H1 (cell line): Measurements from ENCODE around the gene IDI1. TPM values are rescaled to one million over a fixed set of nuclear protein-coding genes. Genes with fewer than 3 reads are reported as not detected.

Experiments used
- CTCF ChIA-PET: fragments of 300-600 bp; sonication (Branson Sonifier 250); formaldehyde crosslinking; loops from one replicate; lab custom pipeline; 2021; ENCODE audit not compliant: partially characterized antibody; lab: Charles Lee
- POLR2A ChIA-PET: fragments of 300-600 bp; sonication (Branson Sonifier 250); formaldehyde crosslinking; loops from one replicate; lab custom pipeline; 2021; ENCODE audit warnings: inconsistent platforms; ENCODE audit not compliant: partially characterized antibody; lab: Charles Lee
- DNase-seq, 2 experiments: peaks; one replicate each; pipeline versions ENCODE4 v3.0.0 to v3.0.0-alpha.2; 2010 to 2022; ENCODE audit warnings: low spot score in 2 of 2, low read depth in 1 of 2, mixed read lengths in 1 of 2
- FAIRE-seq: peaks from 2 replicates; lab custom pipeline; 2011; peaks lifted over from hg19 to GRCh38; lab: Jason Lieb, UNC
- H2AFZ ChIP-seq: 2 replicates; pipeline ENCODE4 v1.8.1; 2012; ENCODE audit warnings: low read length, inconsistent platforms
- H2AK5ac ChIP-seq: 2 replicates; pipeline ENCODE4 v1.6.1; 2013; ENCODE audit warnings: low read depth, low read length
- H2BK120ac ChIP-seq: replicated peaks from 2 replicates; pipeline ENCODE3; 2013; ENCODE audit warnings: low read depth, low read length, inconsistent platforms
- H2BK12ac ChIP-seq: 2 replicates; pipeline ENCODE4 v1.6.1; 2013; ENCODE audit warnings: low read depth, low read length
- H2BK15ac ChIP-seq: 2 replicates; pipeline ENCODE4 v1.6.1; 2013; ENCODE audit warnings: low read length
- H2BK20ac ChIP-seq: 2 replicates; pipeline ENCODE4 v1.6.1; 2013; ENCODE audit warnings: low read length
- H2BK5ac ChIP-seq: 2 replicates; pipeline ENCODE4 v1.6.1; 2013; ENCODE audit warnings: low read depth, low read length
- H3K14ac ChIP-seq: 2 replicates; pipeline ENCODE4 v1.6.1; 2013; ENCODE audit warnings: inconsistent platforms; ENCODE audit not compliant: insufficient read length
- H3K18ac ChIP-seq: 2 replicates; pipeline ENCODE4 v1.6.1; 2013; ENCODE audit warnings: low read length; ENCODE audit errors: extremely low read depth
- H3K23ac ChIP-seq: 2 replicates; pipeline ENCODE4 v1.6.1; 2013; ENCODE audit warnings: inconsistent platforms; ENCODE audit not compliant: insufficient read length
- H3K23me2 ChIP-seq: 2 replicates; pipeline ENCODE4 v1.6.1; 2013; ENCODE audit warnings: low read depth, low read length
- H3K27ac ChIP-seq: 2 replicates; pipeline ENCODE4 v1.6.1; 2011; ENCODE audit warnings: low read depth, low read length, inconsistent platforms
- H3K27me3 ChIP-seq, 4 experiments: replicated peaks in 1 of 4; 1 replicate in 1 of 4; 2 replicates in 3 of 4; pipeline versions ENCODE4 v1.6.1 to v1.8.1; 2011 to 2013; ENCODE audit warnings: low read length in 3 of 4, mild to moderate bottlenecking in 3 of 4, inconsistent platforms in 2 of 4, mixed read lengths in 2 of 4, moderate library complexity in 1 of 4; ENCODE audit not compliant: control insufficient read depth in 3 of 4, insufficient read depth in 3 of 4; ENCODE audit errors: extremely low read depth in 1 of 4
- H3K36me3 ChIP-seq, 4 experiments: 2 replicates each; pipeline versions ENCODE4 v1.6.1 to v1.8.1; 2011 to 2013; ENCODE audit warnings: mild to moderate bottlenecking in 4 of 4, low read length in 3 of 4, moderate library complexity in 2 of 4, control low read depth in 1 of 4, inconsistent platforms in 1 of 4; ENCODE audit not compliant: insufficient read depth in 4 of 4, control insufficient read depth in 2 of 4
- H3K4ac ChIP-seq: replicated peaks from 2 replicates; pipeline ENCODE3; 2013; ENCODE audit warnings: low read length, low read depth, mixed read lengths, inconsistent platforms; ENCODE audit not compliant: insufficient read length
- H3K4me1 ChIP-seq, 4 experiments: replicated peaks in 1 of 4; 1 replicate in 1 of 4; 2 replicates in 3 of 4; pipeline versions ENCODE4 v1.6.1 to v1.8.1; 2011 to 2013; ENCODE audit warnings: low read length in 3 of 4, inconsistent platforms in 2 of 4, mixed read lengths in 1 of 4; ENCODE audit not compliant: insufficient read depth in 4 of 4, control insufficient read depth in 3 of 4
- H3K4me2 ChIP-seq, 2 experiments: 2 replicates each; pipeline versions ENCODE4 v1.6.1 to v1.8.1; 2011 to 2013; ENCODE audit warnings: low read depth in 2 of 2, low read length in 2 of 2, control low read depth in 1 of 2, inconsistent platforms in 1 of 2, mild to moderate bottlenecking in 1 of 2; ENCODE audit not compliant: insufficient read depth in 1 of 2
- H3K4me3 ChIP-seq, 4 experiments: fragments of 200-600, 300-600 bp in 1 of 4; sonication (generic), shearing (Covaris generic), sonication (Bioruptor Twin) in 1 of 4; 2 replicates each; pipeline versions ENCODE4 v1.5.1 to v1.8.1; 2011 to 2016; ENCODE audit warnings: low read length in 4 of 4, low read depth in 3 of 4, control low read depth in 2 of 4, inconsistent platforms in 2 of 4, mild to moderate bottlenecking in 2 of 4, mixed read lengths in 1 of 4, moderate library complexity in 1 of 4; ENCODE audit not compliant: insufficient read depth in 2 of 4; ENCODE audit errors: extremely low read depth in 1 of 4
- H3K56ac ChIP-seq: replicated peaks from 2 replicates; pipeline ENCODE3; 2013; ENCODE audit warnings: low read depth, mild to moderate bottlenecking, mixed read lengths, low read length, inconsistent platforms; ENCODE audit not compliant: insufficient read length
- H3K79me1 ChIP-seq: 2 replicates; pipeline ENCODE4 v1.6.1; 2013; ENCODE audit warnings: low read depth, low read length, control low read depth
- H3K79me2 ChIP-seq, 2 experiments: 2 replicates each; pipeline versions ENCODE4 v1.6.1 to v1.8.1; 2012 to 2013; ENCODE audit warnings: low read length in 2 of 2, mild to moderate bottlenecking in 2 of 2, inconsistent platforms in 1 of 2; ENCODE audit not compliant: insufficient read depth in 2 of 2, control insufficient read depth in 1 of 2
- H3K9ac ChIP-seq, 4 experiments: replicated peaks in 1 of 4; 1 replicate in 1 of 4; 2 replicates in 3 of 4; pipeline versions ENCODE4 v1.6.1 to v1.8.1; 2011 to 2013; ENCODE audit warnings: low read depth in 3 of 4, low read length in 3 of 4, control low read depth in 2 of 4, mild to moderate bottlenecking in 2 of 4, moderate library complexity in 2 of 4, inconsistent platforms in 1 of 4; ENCODE audit errors: extremely low read depth in 1 of 4
- H3K9me3 ChIP-seq, 2 experiments: 2 replicates each; pipeline versions ENCODE4 v1.6.1 to v1.8.1; 2012 to 2013; ENCODE audit warnings: mild to moderate bottlenecking in 2 of 2, moderate library complexity in 2 of 2, control low read depth in 1 of 2, inconsistent platforms in 1 of 2, low read depth in 1 of 2, low read length in 1 of 2, mixed read lengths in 1 of 2; ENCODE audit not compliant: insufficient read depth in 2 of 2
- H4K20me1 ChIP-seq, 2 experiments: replicated peaks in 1 of 2; 2 replicates each; pipeline versions ENCODE3 to v1.8.1; 2011 to 2013; ENCODE audit warnings: inconsistent platforms in 2 of 2, low read length in 2 of 2, mild to moderate bottlenecking in 1 of 2; ENCODE audit not compliant: insufficient read depth in 2 of 2, control insufficient read depth in 1 of 2
- H4K5ac ChIP-seq: 2 replicates; pipeline ENCODE4 v1.6.1; 2013; ENCODE audit warnings: low read length, low read depth, mixed read lengths, inconsistent platforms; ENCODE audit not compliant: insufficient read length
- H4K8ac ChIP-seq: 2 replicates; pipeline ENCODE4 v1.8.0; 2013; ENCODE audit warnings: mild to moderate bottlenecking, moderate library complexity, low read length, inconsistent platforms; ENCODE audit not compliant: insufficient read depth; ENCODE audit errors: extremely low read depth
- H4K91ac ChIP-seq: replicated peaks from 2 replicates; pipeline ENCODE3; 2013; ENCODE audit warnings: low read length, mixed read lengths, inconsistent platforms; ENCODE audit not compliant: insufficient read length
- SIRT6 ChIP-seq: IDR thresholded peaks from one replicate; pipeline ENCODE4 v1.7.1; 2012; ENCODE audit warnings: low read length, inconsistent platforms
- TAF1 ChIP-seq: IDR thresholded peaks from 2 replicates; pipeline ENCODE4 v1.6.1; 2011; ENCODE audit warnings: mild to moderate bottlenecking, low read depth, low read length
- WGBS, 2 experiments: shearing (Covaris generic) in 1 of 2; methylation state at CpG; one replicate each; pipeline versions ENCODE4 v1.1.6 to v1.1.7; 2013 to 2015; ENCODE audit warnings: low lambda C conversion rate in 2 of 2, mixed read lengths in 2 of 2, inconsistent platforms in 1 of 2, low coverage in 1 of 2, missing lambda C conversion rate in 1 of 2; ENCODE audit not compliant: insufficient replicate concordance in 2 of 2, insufficient coverage in 1 of 2, insufficient read length in 1 of 2; ENCODE audit errors: extremely low coverage in 1 of 2, missing lambda C conversion rate in 1 of 2; 5-methylcytosine and 5-hydroxymethylcytosine counted together
- polyA plus RNA-seq, 7 experiments: library from polyadenylated mRNA; depleted of rRNA in 3 of 7; stranded (reverse) in 5 of 7; unstranded in 2 of 7; fragments of >200 nt in 5 of 7; fragments of 200-250 nt in 2 of 7; gene quantifications; 1 replicate in 5 of 7; 2 replicates in 1 of 7; 4 replicates in 1 of 7; pipeline versions ENCODE4 v1.2.1 to v1.2.3, GENCODE V29; 2011 to 2013; ENCODE audit warnings: missing spikeins in 2 of 7, mixed read lengths in 2 of 7
- total RNA-seq: library from RNA; stranded (reverse); fragmentation: NEBNext Ultra II Directional; extraction: Animal tissue kit (Norgen Biotek cat#: 25700); gene quantifications from 2 replicates; pipeline ENCODE4 v1.2.1, GENCODE V29; 2021

IDI1 gene
- total and polyA plus RNA-seq, 2 of the 8 experiments (the other 6 are each of a cell fraction or from before 2014, with no cell fraction given) = 35.3 to 56.6 TPM

DNA sequence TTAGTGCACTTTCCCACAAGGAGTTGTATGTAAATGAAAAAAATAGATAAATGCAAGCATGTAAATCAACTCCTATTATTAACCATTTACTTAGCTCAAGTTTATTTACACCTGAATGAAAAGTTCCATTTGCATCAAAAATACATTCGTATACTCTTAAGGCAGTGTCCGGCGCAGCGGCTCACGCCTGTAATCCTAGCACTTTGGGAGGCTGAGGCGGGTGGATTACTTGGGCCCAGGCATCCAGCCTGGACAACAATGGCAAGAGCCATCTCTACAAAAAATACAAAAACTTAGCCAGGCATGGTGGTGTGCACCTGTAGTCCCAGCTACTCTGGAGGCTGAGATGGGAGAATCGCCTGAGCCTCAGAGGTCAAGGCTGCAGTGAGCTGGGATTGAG is 19.1 kb downstream of the IDI1 start:
- H2AFZ ChIP-seq = no peak overlapping the region
- POLR2A ChIA-PET = interaction anchor here (0.8 to 3.8 kb wide), 3 partner anchors 9 to 37 kb away, joined by 3 to 14 read pairs (median 3); partner anchors contain the start of gene IDI1
- FAIRE-seq = no peak
- no peak for TF ChIP-seq TAF1
- TF ChIP-seq SIRT6 = no peak
- no peak overlapping the region for H3K4me2 ChIP-seq
- no peaks in the 10 kb centered on the region; the same call in 1 of the 2 replicates for H3K79me1 ChIP-seq
- no peak overlapping the region for H2BK20ac ChIP-seq
- H2BK5ac ChIP-seq = no peak overlapping the region
- H3K23ac ChIP-seq = no peak overlapping the region
- no peak overlapping the region for H3K56ac ChIP-seq
- no peaks in the 10 kb centered on the region for H3K79me2 ChIP-seq
- no peak overlapping the region for H3K4ac ChIP-seq
- H3K27me3 ChIP-seq = no peaks in the 10 kb centered on the region
- no peaks in the 10 kb centered on the region for H3K9me3 ChIP-seq
- H2BK15ac ChIP-seq = no peak overlapping the region
- peak overlapping the region; percentile 51; the same call in 1 of the 2 replicates for H4K8ac ChIP-seq
- no peak overlapping the region for H2AK5ac ChIP-seq
- no peak overlapping the region for H3K4me3 ChIP-seq
- no peak overlapping the region for H2BK12ac ChIP-seq
- no peak overlapping the region for H3K27ac ChIP-seq
- H3K36me3 ChIP-seq = no peaks in the 10 kb centered on the region
- no peak overlapping the region for H3K14ac ChIP-seq
- no peak for DNase-seq
- H4K91ac ChIP-seq = no peak overlapping the region
- CTCF ChIA-PET = interaction anchor here (1.1 kb wide), 1 partner anchor 11 kb away, joined by 3 read pairs; no protein-coding TSS in a partner anchor
- H3K23me2 ChIP-seq = no peaks in the 10 kb centered on the region
- WGBS, 2 experiments = 90% methylated on average over 7 of the region's 7 CpGs; no CpG with 5 or more reads in 1 of the 2 experiments
- no peak overlapping the region for H3K18ac ChIP-seq
- H3K9ac ChIP-seq = no peak overlapping the region
- no peak overlapping the region for H2BK120ac ChIP-seq
- H3K4me1 ChIP-seq = no peaks in the 10 kb centered on the region; a peak in 1 of 7 replicates
- H4K20me1 ChIP-seq = no peaks in the 10 kb centered on the region
- no peak overlapping the region for H4K5ac ChIP-seq
